Metanephros (tissue), 1 donor: ENCODE measurements around the gene ITGAX. TPM values are rescaled to one million over a fixed set of nuclear protein-coding genes. Genes with fewer than 3 reads are reported as not detected.

Experiments used
- total RNA-seq: library from RNA; depleted of rRNA; stranded (reverse); fragments of >200 nt; gene quantifications from one replicate; pipeline ENCODE4 v1.2.3, GENCODE V29; 2014

Gene ITGAX
- 9.5 TPM for total RNA-seq

DNA sequence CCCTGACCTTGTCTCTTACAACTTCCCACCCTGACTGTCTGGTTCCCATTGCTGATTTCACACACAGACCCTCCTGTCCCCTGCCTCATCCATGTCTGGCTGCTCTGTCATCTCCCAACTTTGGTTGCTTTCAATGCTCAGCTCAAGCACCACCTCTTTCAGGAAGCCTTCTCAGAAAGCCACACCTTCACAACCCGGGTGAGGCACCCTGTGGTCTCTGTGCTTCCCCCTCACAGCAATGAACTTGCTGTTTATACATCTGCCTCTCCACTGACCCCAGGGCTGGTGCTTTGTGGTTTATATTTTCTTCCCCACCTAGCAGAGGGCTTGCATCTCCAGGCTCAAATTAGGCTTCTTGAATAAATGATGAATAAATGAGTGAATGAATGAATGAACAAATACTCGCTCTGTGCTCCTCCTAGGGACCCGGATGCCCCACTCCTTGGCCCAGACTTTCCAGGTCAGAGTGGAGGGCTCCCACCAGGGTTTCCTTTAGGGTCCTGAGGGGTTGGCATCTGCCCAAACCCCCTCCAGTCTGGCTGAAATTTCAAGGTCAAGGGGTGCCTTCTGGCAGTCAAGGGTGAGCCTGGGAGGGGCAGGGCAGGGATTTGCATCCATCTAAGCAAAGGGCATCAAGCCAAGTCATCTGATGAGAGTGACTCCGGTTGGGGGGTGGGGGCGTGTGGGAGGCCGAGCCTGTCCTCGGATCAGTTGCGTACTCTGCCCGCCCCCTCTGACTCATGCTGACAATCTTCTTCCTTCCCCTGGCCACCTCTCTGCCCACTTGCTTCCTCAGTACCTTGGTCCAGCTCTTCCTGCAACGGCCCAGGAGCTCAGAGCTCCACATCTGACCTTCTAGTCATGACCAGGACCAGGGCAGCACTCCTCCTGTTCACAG is at the start of gene ITGAX:
Gene ITGAX (plus strand): TSS at position 783 of the 898 bp plus-strand sequence. CDS start 79 bp downstream, at position 862.

GRCh38 chr16:31393056-31393455 is 38.1 kb downstream of the ITGAX start, which contains the start of gene ITGAD:
Gene ITGAD (plus strand): TSS chr16:31393335. CDS start chr16:31393361, 26 bp downstream.

DNA sequence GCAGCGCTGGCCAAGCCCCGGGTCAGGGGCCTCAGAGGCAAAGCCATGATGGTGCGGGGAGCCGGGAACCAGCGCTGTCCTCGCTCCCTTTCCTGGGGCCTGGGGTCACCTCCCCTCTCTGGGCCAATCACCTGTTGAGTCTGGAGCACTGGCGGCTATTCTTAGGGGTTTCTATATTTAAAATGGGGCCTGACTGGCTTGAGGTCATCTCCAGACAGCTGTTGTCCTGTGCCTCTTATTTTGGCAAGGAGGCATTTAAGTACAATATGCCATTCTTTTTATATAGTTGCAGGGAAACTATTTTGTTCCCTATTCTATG is 73.3 kb downstream of the ITGAX start, which contains the start of gene COX6A2:
Gene COX6A2 (minus strand): TSS at position 82 of the 319 bp plus-strand sequence. CDS start 35 bp downstream, at position 47.

Other genes starting within 250 kb of the ITGAX start
- 32.8 TPM for gene BCKDK, start 246.8 kb upstream of the ITGAX start, total RNA-seq
- gene KAT8, start 237.5 kb upstream of the ITGAX start, total RNA-seq = 59.0 TPM
- 30.2 TPM for gene PRSS8, start 219.4 kb upstream of the ITGAX start, total RNA-seq
- gene PRSS36, start 205.1 kb upstream of the ITGAX start, total RNA-seq = 0.76 TPM
- 151 TPM for gene FUS, start 175.0 kb upstream of the ITGAX start, total RNA-seq
- 23.4 TPM for gene PYCARD, start 152.4 kb upstream of the ITGAX start, total RNA-seq
- 13.8 TPM for gene TRIM72, start 141.1 kb upstream of the ITGAX start, total RNA-seq
- gene PYDC1, start 138.0 kb upstream of the ITGAX start, total RNA-seq = not detected
- gene ITGAM, start 95.2 kb upstream of the ITGAX start, total RNA-seq = 10.9 TPM
- gene ITGAD, start 38.2 kb downstream of the ITGAX start, total RNA-seq = 0.18 TPM
- gene COX6A2, start 73.2 kb downstream of the ITGAX start, total RNA-seq = 57.8 TPM
- 3.0 TPM for gene ZNF843, start 87.6 kb downstream of the ITGAX start, total RNA-seq
- 15.4 TPM for gene ARMC5, start 104.3 kb downstream of the ITGAX start, total RNA-seq
- 47.1 TPM for gene TGFB1I1, start 117.0 kb downstream of the ITGAX start, total RNA-seq
- 53.8 TPM for gene SLC5A2, start 127.9 kb downstream of the ITGAX start, total RNA-seq
- 83.9 TPM for gene RUSF1, start 153.2 kb downstream of the ITGAX start, total RNA-seq
- 80.2 TPM for gene AHSP, start 172.7 kb downstream of the ITGAX start, total RNA-seq